ENCODE results near the gene DNAJC9.

- TF ChIP-seq, protein P1, sequence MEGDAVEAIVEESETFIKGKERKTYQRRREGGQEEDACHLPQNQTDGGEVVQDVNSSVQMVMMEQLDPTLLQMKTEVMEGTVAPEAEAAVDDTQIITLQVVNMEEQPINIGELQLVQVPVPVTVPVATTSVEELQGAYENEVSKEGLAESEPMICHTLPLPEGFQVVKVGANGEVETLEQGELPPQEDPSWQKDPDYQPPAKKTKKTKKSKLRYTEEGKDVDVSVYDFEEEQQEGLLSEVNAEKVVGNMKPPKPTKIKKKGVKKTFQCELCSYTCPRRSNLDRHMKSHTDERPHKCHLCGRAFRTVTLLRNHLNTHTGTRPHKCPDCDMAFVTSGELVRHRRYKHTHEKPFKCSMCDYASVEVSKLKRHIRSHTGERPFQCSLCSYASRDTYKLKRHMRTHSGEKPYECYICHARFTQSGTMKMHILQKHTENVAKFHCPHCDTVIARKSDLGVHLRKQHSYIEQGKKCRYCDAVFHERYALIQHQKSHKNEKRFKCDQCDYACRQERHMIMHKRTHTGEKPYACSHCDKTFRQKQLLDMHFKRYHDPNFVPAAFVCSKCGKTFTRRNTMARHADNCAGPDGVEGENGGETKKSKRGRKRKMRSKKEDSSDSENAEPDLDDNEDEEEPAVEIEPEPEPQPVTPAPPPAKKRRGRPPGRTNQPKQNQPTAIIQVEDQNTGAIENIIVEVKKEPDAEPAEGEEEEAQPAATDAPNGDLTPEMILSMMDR (IDR thresholded peaks at IDR 0.05) = no peak
- no peak for TF ChIP-seq POLR2A (IDR thresholded peaks at IDR 0.05)
Observed at GRCh38 chr10:73209705-73210104, 37.4 kb downstream of the DNAJC9 start.
